GM12878 (cell line): Measurements from ENCODE around the gene CPSF6.

ENCODE experiments used
- BACH1 ChIP-seq: fragments of 450-650 bp; IDR thresholded peaks from 2 replicates; pipeline ENCODE4 v1.6.1; 2017; ENCODE audit warnings: mild to moderate bottlenecking, borderline replicate concordance
- BHLHE40 ChIP-seq, 2 experiments: fragments of 450-650 bp in 1 of 2; IDR thresholded peaks; 2 replicates each; pipeline ENCODE4 v1.6.1; 2011 to 2017; ENCODE audit warnings: low read depth in 2 of 2, borderline replicate concordance in 1 of 2, improper control_type of control experiment in 1 of 2, low read length in 1 of 2, mild to moderate bottlenecking in 1 of 2
- CBX5 ChIP-seq: sonication (generic); IDR thresholded peaks from 2 replicates; pipeline ENCODE4 v1.6.1; 2016; ENCODE audit warnings: low read depth, moderate library complexity, mild to moderate bottlenecking, inconsistent platforms
- CTCF ChIP-seq, 3 experiments: IDR thresholded peaks in 2 of 3; conservative IDR thresholded peaks in 1 of 3; 2 replicates each; pipeline ENCODE4 v1.5.1; 2011; ENCODE audit warnings: low read depth in 3 of 3, low read length in 3 of 3, mild to moderate bottlenecking in 3 of 3, control low read depth in 2 of 3, moderate library complexity in 2 of 3, inconsistent platforms in 1 of 3, mixed read lengths in 1 of 3; ENCODE audit not compliant: control insufficient read depth in 2 of 3, insufficient read depth in 1 of 3; ENCODE audit errors: extremely low read depth in 1 of 3
- GATAD2B ChIP-seq: fragments of 450-650 bp; conservative IDR thresholded peaks from 2 replicates; pipeline ENCODE4 v1.6.1; 2017; ENCODE audit warnings: low read depth, mild to moderate bottlenecking, moderate library complexity
- KAT2A ChIP-seq: conservative IDR thresholded peaks from 2 replicates; pipeline ENCODE4 v1.6.1; 2011; ENCODE audit warnings: low read depth, low read length; ENCODE audit not compliant: control insufficient read depth
- NFIC ChIP-seq: IDR thresholded peaks from 2 replicates; pipeline ENCODE4 v1.6.1; 2012; ENCODE audit warnings: low read depth, mild to moderate bottlenecking, inconsistent platforms, low read length, moderate library complexity
- POLR2A ChIP-seq: IDR thresholded peaks from 2 replicates; pipeline ENCODE4 v1.6.1; 2011; ENCODE audit warnings: low read depth, mild to moderate bottlenecking, low read length
- POLR2AphosphoS5 ChIP-seq: IDR thresholded peaks from 2 replicates; pipeline ENCODE4 v1.6.1; 2011; ENCODE audit warnings: mild to moderate bottlenecking, low read length, inconsistent platforms

DNA sequence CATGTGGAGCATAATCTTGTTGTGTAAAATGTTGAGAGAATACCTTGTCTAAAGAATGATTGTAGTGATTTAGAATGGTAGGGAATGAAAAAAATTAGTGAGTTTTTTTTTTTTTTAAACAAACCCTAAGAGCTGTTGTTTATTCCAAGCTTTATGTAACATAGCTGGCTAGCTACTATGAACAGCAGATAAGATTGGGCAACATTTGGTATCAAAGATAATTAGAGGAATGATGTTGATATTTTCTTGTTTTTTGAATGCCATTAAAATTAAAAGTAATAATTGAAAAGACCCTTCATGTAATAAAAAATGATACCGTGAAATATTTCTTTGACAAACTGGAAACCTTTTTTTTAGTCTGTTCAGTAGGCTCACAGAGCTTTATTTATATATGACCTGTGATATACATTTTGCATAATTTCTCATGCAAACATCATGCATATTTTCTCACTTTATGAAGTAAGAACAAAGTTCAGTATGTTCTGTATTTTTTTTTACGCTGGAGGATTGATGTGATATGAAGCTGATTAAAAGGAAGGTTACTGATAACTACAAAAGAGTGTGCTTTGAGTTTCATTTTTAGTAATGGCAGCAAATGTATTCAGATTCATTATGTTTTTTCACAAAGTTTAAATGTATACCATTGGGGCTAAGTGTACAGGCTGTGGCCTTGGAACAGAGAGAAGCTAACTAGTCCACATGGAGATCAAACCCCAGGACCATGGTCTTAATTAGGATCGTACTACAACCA, 8.1 kb downstream of the CPSF6 start:
- TF ChIP-seq CTCF (IDR thresholded peaks at IDR 0.05 in 2 of 3, conservative IDR thresholded peaks at IDR 0.05 in 1 of 3; ENCODE audit: control insufficient read depth in 2 of 3, extremely low read depth in 1 of 3, insufficient read depth in 1 of 3, low read depth in 3 of 3, low read length in 3 of 3): no peak
- TF ChIP-seq KAT2A: no peak
- no peak for TF ChIP-seq BHLHE40 (IDR thresholded peaks at IDR 0.05; ENCODE audit: borderline replicate concordance in 1 of 2, low read depth in 2 of 2, low read length in 1 of 2)
- TF ChIP-seq POLR2A: no peak
- TF ChIP-seq GATAD2B: no peak
- TF ChIP-seq BACH1: no peak
- TF ChIP-seq NFIC: no peak
- no peak for TF ChIP-seq CBX5
- TF ChIP-seq POLR2AphosphoS5: no peak
